Erythroblast (primary cell): ENCODE measurements around the gene CCDC190.

Source experiments
- GATA1 ChIP-seq: IDR thresholded peaks from 2 replicates; pipeline ENCODE4 v1.6.1; 2011; ENCODE audit warnings: low read depth, mild to moderate bottlenecking, control low read depth, low read length, moderate library complexity
- POLR2A ChIP-seq: IDR thresholded peaks from 2 replicates; pipeline ENCODE4 v1.6.1; 2011; ENCODE audit warnings: mild to moderate bottlenecking, low read length

DNA sequence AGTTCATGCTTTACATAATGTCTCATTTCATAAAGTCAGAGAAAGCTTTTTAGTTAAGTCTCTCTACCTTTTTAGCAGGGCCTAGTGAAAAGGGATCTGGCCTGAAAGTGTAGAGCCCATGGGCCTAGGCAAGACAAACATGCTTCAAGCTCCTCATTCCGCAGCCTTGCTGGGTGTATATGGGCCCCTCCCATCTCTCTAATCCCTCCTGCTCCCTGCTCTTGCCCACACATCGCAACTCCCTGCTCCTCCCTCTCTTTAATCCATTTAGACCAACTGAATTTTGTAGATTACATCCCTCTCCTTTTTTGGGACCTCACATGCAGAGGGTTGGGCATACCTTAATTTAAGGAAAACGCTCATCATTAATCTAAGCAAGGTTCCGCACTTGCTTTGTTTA is 42.3 kb upstream of the CCDC190 start:
- TF ChIP-seq POLR2A (no peak), GATA1 (no peak)
